K562 (cell line): Measurements from ENCODE around the gene SLC22A4. TPM values are rescaled to one million over a fixed set of nuclear protein-coding genes. Genes with fewer than 3 reads are reported as not detected.

Experiments used
- BCOR ChIP-seq: fragments of 450-650 bp; IDR thresholded peaks from 2 replicates; pipeline ENCODE4 v1.6.1; 2016
- CCNT2 ChIP-seq: IDR thresholded peaks from 2 replicates; pipeline ENCODE4 v1.6.1; 2011; ENCODE audit warnings: borderline replicate concordance, low read depth, mild to moderate bottlenecking, moderate library complexity, mixed read lengths, low read length; ENCODE audit not compliant: insufficient read length; ENCODE audit errors: extremely low read depth
- CUX1 ChIP-seq: fragments of 200-800 bp; sonication (Bioruptor generic); IDR thresholded peaks from 2 replicates; pipeline ENCODE4 v1.6.1; 2016; ENCODE audit warnings: missing genetic modification characterization, missing compliant biosample characterization
- ETS2 ChIP-seq: IDR thresholded peaks from 2 replicates; pipeline ENCODE4 v1.6.1; 2016; ENCODE audit warnings: borderline replicate concordance, missing genetic modification characterization, mild to moderate bottlenecking, moderate library complexity, missing compliant biosample characterization; ENCODE audit not compliant: poor library complexity, severe bottlenecking
- FOSL1 ChIP-seq: fragments of 200-800 bp; sonication (Bioruptor generic); conservative IDR thresholded peaks from 2 replicates; pipeline ENCODE4 v1.6.1; 2016; ENCODE audit warnings: missing genetic modification characterization, missing compliant biosample characterization
- HDAC1 ChIP-seq, 2 experiments: fragments of 450-650 bp; IDR thresholded peaks; 2 replicates each; pipeline ENCODE4 v1.6.1; 2016 to 2017; ENCODE audit warnings: inconsistent platforms in 1 of 2, mild to moderate bottlenecking in 1 of 2, moderate library complexity in 1 of 2
- MCM5 ChIP-seq: fragments of 450-650 bp; IDR thresholded peaks from 2 replicates; pipeline ENCODE4 v1.6.1; 2016; ENCODE audit warnings: low read depth
- NR1H2 ChIP-seq: sonication (generic); formaldehyde crosslinking; IDR thresholded peaks from 2 replicates; pipeline ENCODE4 v1.4.0; 2020; ENCODE audit warnings: mild to moderate bottlenecking, missing genetic modification reagents
- PREB ChIP-seq: sonication (generic); formaldehyde crosslinking; IDR thresholded peaks from 2 replicates; pipeline ENCODE4 v1.8.1; 2023; ENCODE audit warnings: mild to moderate bottlenecking, missing genetic modification reagents
- PTRF ChIP-seq: fragments of 450-650 bp; IDR thresholded peaks from 2 replicates; pipeline ENCODE4 v1.6.1; 2016; ENCODE audit warnings: mild to moderate bottlenecking, missing genetic modification characterization, missing compliant biosample characterization
- RBM39 ChIP-seq: fragments of 200-400 bp; formaldehyde crosslinking; optimal IDR thresholded peaks from 2 replicates; pipeline ENCODE3; 2018; ENCODE audit warnings: low read depth, low read length
- SAFB ChIP-seq: fragments of 200-400 bp; formaldehyde crosslinking; IDR thresholded peaks from 2 replicates; pipeline ENCODE4 v1.6.1; 2017; ENCODE audit warnings: low read depth, low read length, borderline replicate concordance
- SUPT5H ChIP-seq: fragments of 450-650 bp; IDR thresholded peaks from 2 replicates; pipeline ENCODE4 v1.6.1; 2016
- TFAM ChIP-seq: fragments of 250-450 bp; sonication (Bioruptor Pico); conservative IDR thresholded peaks from 2 replicates; pipeline ENCODE4 v1.5.0; 2021; ENCODE audit warnings: mild to moderate bottlenecking, moderate library complexity
- UBTF ChIP-seq, 2 experiments: IDR thresholded peaks; 2 replicates each; pipeline ENCODE4 v1.6.1; 2012; ENCODE audit warnings: improper control_type of control experiment in 2 of 2, low read depth in 2 of 2, low read length in 2 of 2, borderline replicate concordance in 1 of 2
- ZBTB2 ChIP-seq: fragments of 450-650 bp; IDR thresholded peaks from 2 replicates; pipeline ENCODE4 v1.6.1; 2016; ENCODE audit warnings: antibody characterized with exemption
- ZNF212 ChIP-seq: fragments of 450-650 bp; formaldehyde crosslinking; IDR thresholded peaks from 2 replicates; pipeline ENCODE4 v1.4.0; 2020; ENCODE audit warnings: mild to moderate bottlenecking
- ZNF316 ChIP-seq: fragments of 450-650 bp; IDR thresholded peaks from 2 replicates; pipeline ENCODE4 v1.6.1; 2016
- ZNF551 ChIP-seq: fragments of 250-450 bp; sonication (Bioruptor Pico); IDR thresholded peaks from 2 replicates; pipeline ENCODE4 v1.5.0; 2021; ENCODE audit warnings: mild to moderate bottlenecking, moderate library complexity
- ZNF695 ChIP-seq: fragments of 450-650 bp; formaldehyde crosslinking; IDR thresholded peaks from 2 replicates; pipeline ENCODE4 v1.4.0; 2020; ENCODE audit warnings: mild to moderate bottlenecking, moderate library complexity
- polyA plus RNA-seq, 8 experiments: library from polyadenylated mRNA; depleted of rRNA in 4 of 8; stranded (reverse) in 5 of 8; unstranded in 3 of 8; fragments of >200 nt; fragmentation: Nextera tagmentation in 2 of 8; fragmentation: Illumina TruSeq in 1 of 8; extraction: Ambion mirVana in 2 of 8; extraction: Trizol in 1 of 8; gene quantifications; 2 replicates each; pipeline versions ENCODE4 v1.2.1 to v1.2.3, GENCODE V29; 2011 to 2014; ENCODE audit warnings: inconsistent platforms in 1 of 8, missing spikeins in 1 of 8
- total RNA-seq, 7 experiments: library from RNA; depleted of rRNA in 6 of 7; stranded (reverse); fragments of >200 nt in 6 of 7; fragmentation: Illumina TruSeq in 2 of 7; extraction: Trizol in 2 of 7; gene quantifications; 2 replicates each; pipeline versions ENCODE4 v1.2.1 to v1.2.3, GENCODE V29; 2011 to 2021; ENCODE audit warnings: low replicate concordance in 1 of 7

Gene SLC22A4
- total and polyA plus RNA-seq, 9 of the 15 experiments (the other 6 are each of a cell fraction or from before 2014, with no cell fraction given): 2.7 to 9.5 (median 6.2) TPM

- TF ChIP-seq PTRF (tag) (no peak), SUPT5H (no peak), TFAM (no peak), MCM5 (no peak), ETS2 (tag) (no peak), ZNF551 (CRISPR knock-in tag) (no peak), ZBTB2 (peak; percentile 58; the same call in 1 of the 2 replicates), BCOR (peak; percentile 41; the same call in 1 of the 2 replicates), CCNT2 (peak; percentile 75), SAFB (no peak), RBM39 (no peak), HDAC1 (IDR thresholded peaks at IDR 0.05) (peak in 1 of 2 experiments; percentile 77; a peak in 2 of 4 replicates), CUX1 (CRISPR knock-in tag) (no peak), FOSL1 (tag) (no peak; the same call in 1 of the 2 replicates), ZNF212 (CRISPR knock-in tag) (no peak), ZNF316 (no peak), NR1H2 (no peak), UBTF (IDR thresholded peaks at IDR 0.05; ENCODE audit: borderline replicate concordance in 1 of 2, low read depth in 2 of 2, low read length in 2 of 2) (peak; percentile 60 to 96; a peak in 3 of 4 replicates), ZNF695 (CRISPR knock-in tag) (no peak), PREB (CRISPR knock-in tag) (no peak)
These were observed 21.4 kb downstream of the SLC22A4 start (continued) for GRCh38 chr5:132315529-132316067.
